GM18951 (cell line): ENCODE data around the gene SLC35A1.

ENCODE experiments used
- POLR2A ChIP-seq: IDR thresholded peaks from 4 replicates; pipeline ENCODE4 v1.6.1; 2011; ENCODE audit warnings: mild to moderate bottlenecking; ENCODE audit not compliant: insufficient read length, insufficient read depth; ENCODE audit errors: extremely low read depth
- in situ Hi-C: fragments of 300-500 bp; cut with MboI; formaldehyde crosslinking; loops from one replicate; pipeline ENCODE4 v1.12.0; 2022; ENCODE audit warnings: low sequenced_read_pairs, mixed read lengths, inconsistent platforms; ENCODE audit not compliant: unreplicated experiment

The SLC35A1 gene

GRCh38 chr6:87494761-87495422, 22.1 kb downstream of the SLC35A1 start:
- no peak for TF ChIP-seq POLR2A
- in situ Hi-C loops, result no loop called here

GRCh38 chr6:87498048-87498447, 25.3 kb downstream of the SLC35A1 start:
- in situ Hi-C loops, result no loop called here
- TF ChIP-seq POLR2A, result no peak

- TF ChIP-seq POLR2A, result no peak
- in situ Hi-C loops, result no loop called here
These were observed 29.2 kb downstream of the SLC35A1 start for GRCh38 chr6:87501809-87502572.

DNA sequence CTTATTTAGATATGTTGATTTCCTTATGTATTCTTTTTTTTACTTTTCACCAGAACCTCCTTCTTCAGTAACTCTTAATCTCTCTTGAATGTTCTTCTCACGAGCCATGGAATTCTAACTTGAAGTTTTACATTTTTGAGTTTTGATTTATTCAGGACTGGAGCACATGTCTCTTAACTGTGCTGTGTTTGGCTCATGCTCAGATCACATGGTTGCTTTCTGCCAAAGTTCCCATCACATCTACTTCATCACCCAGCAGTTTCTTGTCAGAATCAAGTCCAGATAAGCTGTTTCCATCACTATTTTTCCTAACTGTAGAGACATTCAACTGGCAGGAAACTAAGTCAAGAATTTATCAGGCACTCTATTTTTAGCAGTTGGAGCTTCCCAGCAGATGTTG, 31.7 kb downstream of the SLC35A1 start:
- in situ Hi-C loops, result no loop called here

GRCh38 chr6:87514831-87515230, 42.1 kb downstream of the SLC35A1 start:
- in situ Hi-C loops, result no loop called here

More for the DNA sequence above, 31.7 kb downstream of the SLC35A1 start:
- TF ChIP-seq POLR2A, result no peak

DNA sequence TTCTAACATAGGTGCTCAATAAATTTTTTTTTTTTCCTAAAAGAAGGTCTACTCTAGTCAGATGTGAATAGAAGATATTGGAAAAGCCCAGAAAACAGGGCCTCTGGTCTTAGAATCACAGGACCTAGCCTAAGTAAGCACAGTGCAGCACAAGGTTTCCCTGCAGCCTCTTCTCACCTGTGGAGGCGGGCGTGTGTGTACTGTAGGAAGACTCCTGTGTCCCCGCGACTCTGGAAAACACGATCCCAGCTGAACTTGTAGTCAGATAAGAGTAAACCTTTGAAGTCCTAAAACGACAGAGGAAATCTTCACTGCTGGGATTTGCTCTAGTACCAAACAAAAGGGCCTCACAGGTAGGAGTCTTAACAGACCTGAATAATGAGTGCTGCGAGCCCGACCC, 45.7 kb downstream of the SLC35A1 start:
- in situ Hi-C loops, result no loop called here
- no peak for TF ChIP-seq POLR2A

More at GRCh38 chr6:87514831-87515230, 42.1 kb downstream of the SLC35A1 start:
- no peak for TF ChIP-seq POLR2A

GRCh38 chr6:87522686-87523085, 49.9 kb downstream of the SLC35A1 start:
- no peak for TF ChIP-seq POLR2A
- in situ Hi-C loops, result no loop called here

GRCh38 chr6:87529221-87529620, 56.4 kb downstream of the SLC35A1 start:
- in situ Hi-C loops, result no loop called here
- no peak for TF ChIP-seq POLR2A

- TF ChIP-seq POLR2A, result no peak
- in situ Hi-C loops, result no loop called here
These were observed 61.7 kb downstream of the SLC35A1 start for GRCh38 chr6:87534377-87535047.

- in situ Hi-C loops, result no loop called here
- no peak for TF ChIP-seq POLR2A
These were observed 65.9 kb downstream of the SLC35A1 start for GRCh38 chr6:87538510-87539260.

GRCh38 chr6:87539554-87539953, 66.8 kb downstream of the SLC35A1 start:
- no peak for TF ChIP-seq POLR2A
- in situ Hi-C loops, result no loop called here

DNA sequence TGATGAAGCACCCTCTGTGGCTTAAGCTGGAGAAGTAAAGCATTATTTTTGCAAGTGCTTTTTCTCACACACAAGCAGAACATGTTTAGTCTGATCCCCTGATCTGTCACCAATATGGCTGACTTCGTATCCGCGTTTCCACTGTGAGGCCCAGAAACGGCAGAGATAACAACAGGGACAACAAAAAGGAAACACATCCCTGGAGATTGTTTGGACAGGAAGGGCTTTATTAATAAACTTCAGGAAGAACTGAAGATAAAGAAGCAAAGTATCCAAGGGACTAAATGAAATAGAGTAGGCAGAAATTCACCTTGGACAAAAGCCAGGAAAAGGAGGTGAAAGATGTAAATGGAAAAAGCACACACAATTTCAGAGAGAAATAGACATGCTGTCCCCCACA, 67.8 kb downstream of the SLC35A1 start:
- TF ChIP-seq POLR2A, result no peak
- in situ Hi-C loops, result no loop called here

- TF ChIP-seq POLR2A, result no peak
- in situ Hi-C loops, result no loop called here
These were observed 68.3 kb downstream of the SLC35A1 start for GRCh38 chr6:87541041-87541440.
